H9 (cell line): ENCODE results near the gene ETV6. TPM values are rescaled to one million over a fixed set of nuclear protein-coding genes. Genes with fewer than 3 reads are reported as not detected.

Source experiments
- DNase-seq: peaks from one replicate; pipeline ENCODE4 v3.0.0-alpha.2; 2017
- H2AFZ ChIP-seq: one replicate; pipeline ENCODE4 v1.6.1; 2013; ENCODE audit warnings: mild to moderate bottlenecking, low read length, control low read depth, moderate library complexity
- H2AK5ac ChIP-seq: 2 replicates; pipeline ENCODE4 v1.6.1; 2013; ENCODE audit warnings: low read length, control low read depth, mixed read lengths; ENCODE audit not compliant: insufficient read length
- H2BK120ac ChIP-seq: one replicate; pipeline ENCODE4 v1.6.1; 2013; ENCODE audit warnings: low read depth, mild to moderate bottlenecking, low read length, control low read depth, inconsistent platforms; ENCODE audit not compliant: poor library complexity, severe bottlenecking
- H2BK12ac ChIP-seq: 2 replicates; pipeline ENCODE4 v1.6.1; 2013; ENCODE audit warnings: low read length, control low read depth, mixed read lengths, low read depth; ENCODE audit not compliant: insufficient read length
- H2BK15ac ChIP-seq: 2 replicates; pipeline ENCODE4 v1.6.1; 2013; ENCODE audit warnings: low read depth, low read length, control low read depth
- H2BK20ac ChIP-seq: one replicate; pipeline ENCODE4 v1.6.1; 2013; ENCODE audit warnings: low read depth, mild to moderate bottlenecking, low read length, control low read depth, inconsistent platforms; ENCODE audit not compliant: poor library complexity, severe bottlenecking
- H2BK5ac ChIP-seq: 2 replicates; pipeline ENCODE4 v1.6.1; 2013; ENCODE audit warnings: low read length, control low read depth, mixed read lengths; ENCODE audit not compliant: insufficient read length
- H3K14ac ChIP-seq: 2 replicates; pipeline ENCODE4 v1.6.1; 2013; ENCODE audit warnings: low read length, control low read depth; ENCODE audit not compliant: insufficient read depth
- H3K18ac ChIP-seq: 2 replicates; pipeline ENCODE4 v1.6.1; 2013; ENCODE audit warnings: low read depth, mild to moderate bottlenecking, mixed read lengths, low read length, control low read depth; ENCODE audit not compliant: insufficient read length
- H3K23ac ChIP-seq: 2 replicates; pipeline ENCODE4 v1.6.1; 2013; ENCODE audit warnings: low read length, control low read depth, mixed read lengths, low read depth; ENCODE audit not compliant: insufficient read length
- H3K23me2 ChIP-seq: 2 replicates; pipeline ENCODE4 v1.6.1; 2013; ENCODE audit warnings: low read depth, mild to moderate bottlenecking, mixed read lengths, low read length, control low read depth; ENCODE audit not compliant: insufficient read length, poor library complexity, severe bottlenecking
- H3K27ac ChIP-seq: 2 replicates; pipeline ENCODE4 v1.5.1; 2013; ENCODE audit warnings: low read length, control low read depth, mixed read lengths, low read depth; ENCODE audit not compliant: insufficient read length
- H3K27me3 ChIP-seq: 2 replicates; pipeline ENCODE4 v1.6.1; 2013; ENCODE audit warnings: low read length, control low read depth, inconsistent platforms; ENCODE audit not compliant: insufficient read depth
- H3K4ac ChIP-seq: 2 replicates; pipeline ENCODE4 v1.6.1; 2013; ENCODE audit warnings: low read depth, mild to moderate bottlenecking, control low read depth, inconsistent platforms, low read length, moderate library complexity
- H3K4me1 ChIP-seq: 2 replicates; pipeline ENCODE4 v1.6.1; 2013; ENCODE audit warnings: low read length, control low read depth, inconsistent platforms; ENCODE audit not compliant: insufficient read depth
- H3K4me2 ChIP-seq: 2 replicates; pipeline ENCODE4 v1.6.1; 2013; ENCODE audit warnings: low read length, control low read depth, mixed read lengths; ENCODE audit not compliant: insufficient read length, insufficient read depth
- H3K56ac ChIP-seq: 2 replicates; pipeline ENCODE4 v1.6.1; 2013; ENCODE audit warnings: low read depth, mild to moderate bottlenecking, mixed read lengths, low read length, control low read depth; ENCODE audit not compliant: insufficient read length
- H3K79me1 ChIP-seq: 2 replicates; pipeline ENCODE4 v1.6.1; 2013; ENCODE audit warnings: low read depth, mild to moderate bottlenecking, moderate library complexity, low read length, control low read depth, inconsistent platforms; ENCODE audit not compliant: insufficient read depth, poor library complexity, severe bottlenecking
- H3K79me2 ChIP-seq: 2 replicates; pipeline ENCODE4 v1.6.1; 2013; ENCODE audit warnings: low read length, control low read depth, inconsistent platforms; ENCODE audit not compliant: insufficient read depth
- H3K9ac ChIP-seq: 2 replicates; pipeline ENCODE4 v1.6.1; 2013; ENCODE audit warnings: low read length, control low read depth, mixed read lengths; ENCODE audit not compliant: insufficient read length; ENCODE audit errors: extremely low read depth
- H3K9me3 ChIP-seq: one replicate; pipeline ENCODE4 v1.6.1; 2013; ENCODE audit warnings: low read depth, low read length, inconsistent platforms; ENCODE audit not compliant: control insufficient read depth
- H3T11ph ChIP-seq: one replicate; pipeline ENCODE4 v1.6.1; 2013; ENCODE audit warnings: mild to moderate bottlenecking, low read length, control low read depth, inconsistent platforms
- H4K20me1 ChIP-seq: one replicate; pipeline ENCODE4 v1.6.1; 2013; ENCODE audit not compliant: control insufficient read depth, insufficient read length, insufficient read depth
- H4K5ac ChIP-seq: 2 replicates; pipeline ENCODE4 v1.6.1; 2013; ENCODE audit warnings: low read depth, mild to moderate bottlenecking, mixed read lengths, low read length, control low read depth; ENCODE audit not compliant: insufficient read length
- H4K8ac ChIP-seq: replicated peaks from 2 replicates; pipeline ENCODE4 v1.6.1; 2013; ENCODE audit warnings: low read length, control low read depth, mixed read lengths, low read depth; ENCODE audit not compliant: insufficient read length
- H4K91ac ChIP-seq: 2 replicates; pipeline ENCODE4 v1.6.1; 2013; ENCODE audit warnings: low read depth, mild to moderate bottlenecking, moderate library complexity, mixed read lengths, low read length, control low read depth; ENCODE audit not compliant: insufficient read length
- H3K27ac Mint-ChIP-seq, 3 experiments: 2 replicates in 2 of 3; 3 replicates in 1 of 3; pipeline ENCODE4 v1.8.0; 2020 to 2021; ENCODE audit warnings: mixed read lengths in 3 of 3, mild to moderate bottlenecking in 1 of 3, moderate library complexity in 1 of 3
- H3K27me3 Mint-ChIP-seq: 2 replicates; pipeline ENCODE4 v1.8.0; 2021; ENCODE audit warnings: low read depth, mild to moderate bottlenecking, moderate library complexity, mixed read lengths
- H3K36me3 Mint-ChIP-seq, 3 experiments: 2 replicates in 2 of 3; 3 replicates in 1 of 3; pipeline ENCODE4 v1.8.0; 2020 to 2021; ENCODE audit warnings: low read depth in 3 of 3, mixed read lengths in 3 of 3; ENCODE audit not compliant: insufficient read depth in 1 of 3
- H3K4me1 Mint-ChIP-seq, 2 experiments: 2 replicates each; pipeline ENCODE4 v1.8.0; 2020; ENCODE audit warnings: mixed read lengths in 2 of 2
- H3K4me3 Mint-ChIP-seq, 2 experiments: 2 replicates in 1 of 2; 3 replicates in 1 of 2; pipeline ENCODE4 v1.8.0; 2020 to 2021; ENCODE audit warnings: mild to moderate bottlenecking in 2 of 2, mixed read lengths in 2 of 2, moderate library complexity in 1 of 2
- H3K9me3 Mint-ChIP-seq, 2 experiments: 2 replicates in 1 of 2; 3 replicates in 1 of 2; pipeline ENCODE4 v1.8.0; 2020; ENCODE audit warnings: mild to moderate bottlenecking in 2 of 2, mixed read lengths in 2 of 2, moderate library complexity in 1 of 2
- CTCF ChIP-seq: fragments of 200-600 bp; sonication (generic); conservative IDR thresholded peaks from 3 replicates; pipeline ENCODE4 v1.8.0; 2021; ENCODE audit warnings: antibody characterized with exemption, mild to moderate bottlenecking
- WGBS: extraction: QIAGEN DNeasy Blood & Tissue Kit; methylation state at CpG from one replicate; pipeline ENCODE4 v1.1.7; 2013; ENCODE audit warnings: missing lambda C conversion rate, low lambda C conversion rate, mixed read lengths; ENCODE audit not compliant: insufficient read length; ENCODE audit errors: extremely low coverage; 5-methylcytosine and 5-hydroxymethylcytosine counted together
- total RNA-seq: library from RNA; stranded (reverse); gene quantifications from 2 replicates; pipeline ENCODE4 v1.2.1, GENCODE V29; 2021

Gene ETV6
- total RNA-seq, 1 experiment from 2014 or later: 28.7 TPM

GRCh38 chr12:11839091-11839641, 189.7 kb downstream of the ETV6 start:
- Histone ChIP-seq H3T11ph (no peak overlapping the region), H2BK12ac (no peak overlapping the region), H3K79me2 (no peaks in the 10 kb centered on the region), H3K9me3 (no peaks in the 10 kb centered on the region), H3K4ac (no peak overlapping the region), H3K79me1 (no peaks in the 10 kb centered on the region), H2BK5ac (no peak overlapping the region), H4K5ac (no peak overlapping the region), H4K91ac (no peak overlapping the region), H3K18ac (no peak overlapping the region), H3K9ac (no peak overlapping the region), H3K23ac (no peak overlapping the region), H2BK120ac (no peak overlapping the region), H3K27ac (no peak overlapping the region), H4K20me1 (no peaks in the 10 kb centered on the region), H2BK20ac (no peak overlapping the region), H4K8ac (no peak overlapping the region), H3K23me2 (no peaks in the 10 kb centered on the region), H3K4me2 (no peak overlapping the region), H2AFZ (no peak overlapping the region), H2AK5ac (no peak overlapping the region), H3K56ac (no peak overlapping the region), H3K27me3 (no peaks in the 10 kb centered on the region), H3K14ac (no peak overlapping the region), H2BK15ac (no peak overlapping the region), H3K4me1 (peaks cover 2% of the 10 kb centered on the region; the same call in 1 of the 2 replicates)
- no peak overlapping the region for H3K27ac Mint-ChIP-seq
- DNase-seq: no peak
- no peak overlapping the region for H3K4me3 Mint-ChIP-seq
- no peak for TF ChIP-seq CTCF
- peaks cover 7 to 26% (median 12%) of the 10 kb centered on the region in 3 experiments; a peak in 6 of 7 replicates for H3K36me3 Mint-ChIP-seq
- WGBS: no CpG with 5 or more reads among the region's 8 CpGs
- no peaks in the 10 kb centered on the region for H3K9me3 Mint-ChIP-seq
- H3K4me1 Mint-ChIP-seq: peaks cover 5 to 6% of the 10 kb centered on the region in 2 experiments
- no peaks in the 10 kb centered on the region for H3K27me3 Mint-ChIP-seq
